Measurements from ENCODE around the gene CNTNAP1.

- TF ChIP-seq CTCF (IDR thresholded peaks at IDR 0.05) (no peak), POLR2A (IDR thresholded peaks at IDR 0.05) (no peak)
These were observed 3.3 kb upstream of the CNTNAP1 start for GRCh38 chr17:42678951-42679491.
